Activated naive CD4-positive, alpha-beta T cell treated with anti-CD3 and anti-CD28 coated beads, Interleukin-2, amount 10 ng/mL, durations not matched to agents 7 days and 5 days (primary cell): ENCODE results near the gene KLK8.

Experiments
- CTCF ChIA-PET: fragments of 350-600 bp; sonication (Branson Sonifier 250); formaldehyde crosslinking; loops from one replicate; lab custom pipeline; 2021; ENCODE audit warnings: antibody characterized with exemption; lab: Charles Lee
- DNase-seq: peaks from one replicate; pipeline ENCODE4 v3.0.0-alpha.2; 2020
- H3K27ac Mint-ChIP-seq: one replicate; pipeline ENCODE4 v1.8.0; 2021; ENCODE audit warnings: mild to moderate bottlenecking, moderate library complexity, mixed read lengths
- H3K27me3 Mint-ChIP-seq: one replicate; pipeline ENCODE4 v1.8.0; 2021; ENCODE audit warnings: mild to moderate bottlenecking, mixed read lengths
- H3K36me3 Mint-ChIP-seq: one replicate; pipeline ENCODE4 v1.8.0; 2021; ENCODE audit warnings: mixed read lengths
- H3K4me1 Mint-ChIP-seq: one replicate; pipeline ENCODE4 v1.8.0; 2021; ENCODE audit warnings: mixed read lengths
- H3K4me3 Mint-ChIP-seq: one replicate; pipeline ENCODE4 v1.8.0; 2021; ENCODE audit warnings: mild to moderate bottlenecking, moderate library complexity, mixed read lengths
- H3K9me3 Mint-ChIP-seq: one replicate; pipeline ENCODE4 v1.8.0; 2021; ENCODE audit warnings: mixed read lengths

The KLK8 gene

GRCh38 chr19:51010066-51010795, 8.8 kb upstream of the KLK8 start:
- Mint-ChIP-seq H3K4me3 (no peak overlapping the region), H3K27ac (no peak overlapping the region), H3K9me3 (no peaks in the 10 kb centered on the region), H3K27me3 (peaks cover 45% of the 10 kb centered on the region), H3K36me3 (no peaks in the 10 kb centered on the region), H3K4me1 (peaks cover 4% of the 10 kb centered on the region)
- CTCF ChIA-PET = no interaction called here
- no peak for DNase-seq

- no peak overlapping the region for H3K4me3 Mint-ChIP-seq
- peaks cover 35% of the 10 kb centered on the region for H3K27me3 Mint-ChIP-seq
- no peaks in the 10 kb centered on the region for H3K36me3 Mint-ChIP-seq
- DNase-seq = no peak
- H3K9me3 Mint-ChIP-seq = no peaks in the 10 kb centered on the region
- peaks cover 1% of the 10 kb centered on the region for H3K4me1 Mint-ChIP-seq
- H3K27ac Mint-ChIP-seq = no peak overlapping the region
- CTCF ChIA-PET = no interaction called here
These were observed 7.9 kb upstream of the KLK8 start for GRCh38 chr19:51009061-51009891.

- peaks cover 39% of the 10 kb centered on the region for H3K27me3 Mint-ChIP-seq
- H3K4me3 Mint-ChIP-seq = no peak overlapping the region
- H3K27ac Mint-ChIP-seq = no peak overlapping the region
- no peaks in the 10 kb centered on the region for H3K9me3 Mint-ChIP-seq
- no peaks in the 10 kb centered on the region for H3K4me1 Mint-ChIP-seq
- no peak for DNase-seq
- H3K36me3 Mint-ChIP-seq = no peaks in the 10 kb centered on the region
- CTCF ChIA-PET = no interaction called here
These were observed 6.1 kb upstream of the KLK8 start for GRCh38 chr19:51007488-51007887.

GRCh38 chr19:51006406-51006805, 5.0 kb upstream of the KLK8 start:
- H3K27ac Mint-ChIP-seq = no peak overlapping the region
- H3K36me3 Mint-ChIP-seq = no peaks in the 10 kb centered on the region
- H3K9me3 Mint-ChIP-seq = no peaks in the 10 kb centered on the region
- H3K27me3 Mint-ChIP-seq = peaks cover 50% of the 10 kb centered on the region
- DNase-seq = no peak
- CTCF ChIA-PET = no interaction called here
- H3K4me3 Mint-ChIP-seq = no peak overlapping the region
- no peaks in the 10 kb centered on the region for H3K4me1 Mint-ChIP-seq

- H3K36me3 Mint-ChIP-seq = no peaks in the 10 kb centered on the region
- no peak overlapping the region for H3K27ac Mint-ChIP-seq
- DNase-seq = no peak
- no peaks in the 10 kb centered on the region for H3K9me3 Mint-ChIP-seq
- CTCF ChIA-PET = no interaction called here
- no peak overlapping the region for H3K4me3 Mint-ChIP-seq
- peaks cover 47% of the 10 kb centered on the region for H3K27me3 Mint-ChIP-seq
- H3K4me1 Mint-ChIP-seq = no peaks in the 10 kb centered on the region
These were observed 3.8 kb upstream of the KLK8 start for GRCh38 chr19:51005248-51005647.

- CTCF ChIA-PET = no interaction called here
- Mint-ChIP-seq H3K27me3 (peaks cover 36% of the 10 kb centered on the region), H3K9me3 (no peaks in the 10 kb centered on the region), H3K36me3 (no peaks in the 10 kb centered on the region), H3K4me3 (no peak overlapping the region), H3K4me1 (no peaks in the 10 kb centered on the region), H3K27ac (no peak overlapping the region)
- DNase-seq = no peak
These were observed 1.9 kb upstream of the KLK8 start for GRCh38 chr19:51003316-51003715.

- Mint-ChIP-seq H3K36me3 (no peaks in the 10 kb centered on the region), H3K4me1 (no peaks in the 10 kb centered on the region), H3K4me3 (no peak overlapping the region), H3K9me3 (no peaks in the 10 kb centered on the region), H3K27ac (no peak overlapping the region), H3K27me3 (peaks cover 37% of the 10 kb centered on the region)
- CTCF ChIA-PET = interaction anchor here (1.2 kb wide), 1 partner anchor 73 kb away, joined by 3 read pairs; no protein-coding TSS in a partner anchor
- DNase-seq = peak; percentile 32
These were observed 1.3 kb upstream of the KLK8 start for GRCh38 chr19:51002542-51003311.

GRCh38 chr19:51002089-51002532, 707 bp upstream of the KLK8 start:
- Mint-ChIP-seq H3K4me3 (no peak overlapping the region), H3K36me3 (no peaks in the 10 kb centered on the region), H3K27ac (no peak overlapping the region), H3K9me3 (no peaks in the 10 kb centered on the region), H3K4me1 (no peaks in the 10 kb centered on the region), H3K27me3 (peaks cover 41% of the 10 kb centered on the region)
- CTCF ChIA-PET = interaction anchor here (1.2 kb wide), 1 partner anchor 72 kb away, joined by 3 read pairs; no protein-coding TSS in a partner anchor
- no peak for DNase-seq

GRCh38 chr19:51000981-51001380, 423 bp downstream of the KLK8 start:
- CTCF ChIA-PET = no interaction called here
- no peaks in the 10 kb centered on the region for H3K4me1 Mint-ChIP-seq
- no peak overlapping the region for H3K27ac Mint-ChIP-seq
- H3K4me3 Mint-ChIP-seq = no peak overlapping the region
- H3K36me3 Mint-ChIP-seq = no peaks in the 10 kb centered on the region
- no peaks in the 10 kb centered on the region for H3K9me3 Mint-ChIP-seq
- H3K27me3 Mint-ChIP-seq = peaks cover 36% of the 10 kb centered on the region
- DNase-seq = no peak

- H3K27ac Mint-ChIP-seq = no peak overlapping the region
- H3K4me1 Mint-ChIP-seq = no peaks in the 10 kb centered on the region
- H3K9me3 Mint-ChIP-seq = no peaks in the 10 kb centered on the region
- peaks cover 36% of the 10 kb centered on the region for H3K27me3 Mint-ChIP-seq
- no peak for DNase-seq
- H3K36me3 Mint-ChIP-seq = no peaks in the 10 kb centered on the region
- CTCF ChIA-PET = no interaction called here
- no peak overlapping the region for H3K4me3 Mint-ChIP-seq
These were observed 978 bp downstream of the KLK8 start for GRCh38 chr19:51000426-51000825.

GRCh38 chr19:50998686-50999085, 2.7 kb downstream of the KLK8 start:
- H3K27ac Mint-ChIP-seq = no peak overlapping the region
- peaks cover 36% of the 10 kb centered on the region for H3K27me3 Mint-ChIP-seq
- DNase-seq = no peak
- H3K4me3 Mint-ChIP-seq = no peak overlapping the region
- CTCF ChIA-PET = no interaction called here
- peaks cover 3% of the 10 kb centered on the region for H3K9me3 Mint-ChIP-seq
- H3K36me3 Mint-ChIP-seq = no peaks in the 10 kb centered on the region
- no peaks in the 10 kb centered on the region for H3K4me1 Mint-ChIP-seq

- Mint-ChIP-seq H3K36me3 (no peaks in the 10 kb centered on the region), H3K27ac (no peak overlapping the region), H3K27me3 (peaks cover 30% of the 10 kb centered on the region), H3K4me1 (no peaks in the 10 kb centered on the region), H3K9me3 (peaks cover 3% of the 10 kb centered on the region), H3K4me3 (no peak overlapping the region)
- CTCF ChIA-PET = no interaction called here
- DNase-seq = no peak
These were observed 3.3 kb downstream of the KLK8 start for GRCh38 chr19:50998061-50998460.

GRCh38 chr19:50994129-50994528, 7.3 kb downstream of the KLK8 start:
- Mint-ChIP-seq H3K27me3 (peaks cover 15% of the 10 kb centered on the region), H3K9me3 (peaks cover 3% of the 10 kb centered on the region), H3K4me3 (no peak overlapping the region), H3K27ac (no peak overlapping the region), H3K4me1 (no peaks in the 10 kb centered on the region), H3K36me3 (no peaks in the 10 kb centered on the region)
- CTCF ChIA-PET = no interaction called here
- DNase-seq = no peak

GRCh38 chr19:50992666-50993035, 8.8 kb downstream of the KLK8 start:
- H3K4me1 Mint-ChIP-seq = no peaks in the 10 kb centered on the region
- CTCF ChIA-PET = no interaction called here
- H3K27ac Mint-ChIP-seq = no peak overlapping the region
- no peak overlapping the region for H3K4me3 Mint-ChIP-seq
- peaks cover 17% of the 10 kb centered on the region for H3K27me3 Mint-ChIP-seq
- no peaks in the 10 kb centered on the region for H3K36me3 Mint-ChIP-seq
- H3K9me3 Mint-ChIP-seq = peaks cover 3% of the 10 kb centered on the region
- no peak for DNase-seq
